Activated CD4-positive, alpha-beta T cell treated with anti-CD3 and anti-CD28 coated beads, Interleukin-2, amount 50 U/mL, for 4 hours (primary cell): ENCODE data around the gene PNMA1.

Experiments
- DNase-seq, 2 experiments: peaks; one replicate each; pipeline ENCODE4 v3.0.0-alpha.2; 2020

Gene PNMA1

GRCh38 chr14:73732006-73732405, 17.8 kb upstream of the PNMA1 start:
- no peak for DNase-seq

DNA sequence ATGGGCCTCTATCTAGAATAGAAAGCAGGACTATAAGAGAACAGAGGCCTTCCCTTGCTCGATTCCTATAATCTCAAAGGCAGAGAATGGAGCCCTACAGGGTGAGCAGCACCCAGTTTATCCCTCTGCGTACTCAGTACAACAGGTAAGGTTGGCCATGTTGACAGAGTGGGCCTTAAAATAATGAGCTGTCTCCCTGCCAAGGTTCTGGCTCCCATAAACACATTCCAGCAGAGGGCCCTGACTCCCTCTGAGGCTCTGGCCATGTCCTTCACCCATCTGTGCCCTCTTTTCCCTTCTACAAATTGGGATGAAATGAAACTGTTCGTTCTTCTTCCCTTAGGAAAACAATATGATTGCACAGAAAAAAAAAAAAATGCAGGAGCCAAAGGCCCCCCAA, 16.9 kb upstream of the PNMA1 start:
- DNase-seq = no peak

DNA sequence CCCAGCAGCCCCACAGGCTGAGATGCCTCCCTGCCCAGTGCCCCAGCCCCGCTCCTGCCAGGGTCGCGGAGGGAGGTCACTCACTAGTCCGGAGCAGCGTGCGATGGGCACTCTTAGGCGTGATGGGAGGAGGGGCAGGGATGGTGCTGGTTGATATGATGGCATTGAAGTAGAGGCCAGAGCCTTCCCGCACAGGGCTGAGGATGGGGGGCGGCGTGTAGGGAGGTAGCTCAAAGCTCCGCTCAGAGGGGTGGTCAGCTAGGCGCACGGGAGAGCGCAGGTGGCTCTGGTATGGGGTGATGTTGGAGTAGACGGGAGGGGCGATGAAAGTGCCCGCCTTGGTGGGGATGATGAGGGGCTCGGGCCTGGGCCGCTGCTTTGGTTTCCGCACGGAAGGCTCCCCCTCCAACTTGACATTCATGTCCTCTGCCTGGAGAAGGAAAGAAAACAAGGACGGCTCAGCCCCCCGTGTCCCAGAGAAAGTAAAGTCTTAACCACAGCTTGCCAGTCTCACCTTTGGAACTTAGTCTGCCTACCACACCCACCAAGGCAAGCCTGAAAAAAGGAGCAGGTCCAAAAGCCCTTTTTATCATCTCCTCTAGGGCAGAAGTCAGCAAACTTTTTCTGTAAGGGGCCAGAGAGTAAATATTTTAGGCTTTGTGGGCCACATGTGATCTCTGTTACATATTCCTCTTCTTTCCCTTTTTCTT, 15.5 kb upstream of the PNMA1 start:
- DNase-seq = no peak

GRCh38 chr14:73728717-73729330, 14.6 kb upstream of the PNMA1 start:
- peak; percentile 85 to 91 for DNase-seq

DNA sequence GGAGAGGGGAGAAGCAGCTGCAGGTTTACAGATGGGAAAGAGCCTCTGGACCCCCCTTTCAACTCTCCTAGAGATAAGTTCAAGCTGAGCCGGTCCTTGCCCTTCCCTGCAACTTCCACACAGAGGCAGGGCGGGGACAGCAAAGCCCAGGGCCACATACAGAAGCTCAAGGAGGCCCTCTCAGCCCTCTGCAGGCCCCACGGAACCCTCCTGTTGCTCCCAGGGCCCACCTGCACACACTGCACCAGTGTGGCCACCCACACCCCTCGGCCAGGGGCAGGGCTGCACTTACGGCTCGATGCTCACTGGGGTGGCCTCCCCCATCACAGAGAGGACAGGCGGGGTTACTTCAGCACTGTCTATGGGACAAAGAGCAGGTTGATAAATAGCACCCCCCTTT, 13.0 kb upstream of the PNMA1 start:
- no peak for DNase-seq

DNA sequence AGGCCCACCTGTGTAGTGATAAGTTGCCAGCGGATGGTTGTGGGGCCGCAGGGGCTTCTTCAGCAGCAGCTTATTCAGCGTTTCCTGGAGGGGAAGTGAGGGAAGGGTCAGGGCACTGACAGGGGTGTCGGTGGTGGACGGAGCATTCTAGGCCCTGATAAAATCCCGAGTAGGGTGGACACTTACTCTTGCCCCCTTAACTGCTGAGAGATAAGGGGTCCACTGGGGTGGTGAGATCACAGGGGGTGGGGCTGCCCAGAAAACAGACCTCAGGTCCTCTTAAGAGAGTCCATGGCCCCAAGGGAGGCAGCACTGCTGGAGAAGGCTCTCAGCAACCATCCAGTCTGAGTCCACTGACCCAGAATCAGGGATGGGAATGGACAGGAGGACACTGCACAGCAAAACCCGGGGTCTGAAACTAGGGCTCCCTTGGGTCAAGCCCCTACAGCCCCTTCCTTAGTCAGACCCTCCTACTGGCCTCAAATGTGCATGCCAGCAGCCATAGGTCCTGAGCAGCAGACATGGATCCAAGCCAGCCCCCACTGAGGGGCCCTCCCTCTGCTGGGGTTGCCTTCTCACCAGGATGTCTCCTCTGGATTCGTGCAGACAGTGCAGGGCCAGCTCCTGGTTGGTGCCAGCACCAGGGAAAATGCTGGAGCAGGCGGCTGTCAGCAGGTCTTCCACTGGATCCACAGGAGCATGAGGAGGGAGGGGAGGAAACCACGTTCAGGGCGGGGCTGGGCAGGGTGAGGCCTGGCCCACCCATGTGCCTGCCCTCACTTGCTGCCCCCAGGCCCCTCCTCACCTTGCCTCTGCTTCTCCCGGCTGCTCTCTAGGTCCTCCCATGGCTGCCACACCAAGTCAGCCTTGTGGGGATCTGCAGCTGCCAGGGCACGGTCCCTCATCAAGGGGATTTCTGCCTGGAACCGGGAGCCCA, 12.1 kb upstream of the PNMA1 start:
- no peak for DNase-seq

- no peak for DNase-seq
These were observed 11.2 kb upstream of the PNMA1 start for GRCh38 chr14:73725116-73726024.

- DNase-seq = no peak
These were observed 10.5 kb upstream of the PNMA1 start for GRCh38 chr14:73724696-73725095.

DNA sequence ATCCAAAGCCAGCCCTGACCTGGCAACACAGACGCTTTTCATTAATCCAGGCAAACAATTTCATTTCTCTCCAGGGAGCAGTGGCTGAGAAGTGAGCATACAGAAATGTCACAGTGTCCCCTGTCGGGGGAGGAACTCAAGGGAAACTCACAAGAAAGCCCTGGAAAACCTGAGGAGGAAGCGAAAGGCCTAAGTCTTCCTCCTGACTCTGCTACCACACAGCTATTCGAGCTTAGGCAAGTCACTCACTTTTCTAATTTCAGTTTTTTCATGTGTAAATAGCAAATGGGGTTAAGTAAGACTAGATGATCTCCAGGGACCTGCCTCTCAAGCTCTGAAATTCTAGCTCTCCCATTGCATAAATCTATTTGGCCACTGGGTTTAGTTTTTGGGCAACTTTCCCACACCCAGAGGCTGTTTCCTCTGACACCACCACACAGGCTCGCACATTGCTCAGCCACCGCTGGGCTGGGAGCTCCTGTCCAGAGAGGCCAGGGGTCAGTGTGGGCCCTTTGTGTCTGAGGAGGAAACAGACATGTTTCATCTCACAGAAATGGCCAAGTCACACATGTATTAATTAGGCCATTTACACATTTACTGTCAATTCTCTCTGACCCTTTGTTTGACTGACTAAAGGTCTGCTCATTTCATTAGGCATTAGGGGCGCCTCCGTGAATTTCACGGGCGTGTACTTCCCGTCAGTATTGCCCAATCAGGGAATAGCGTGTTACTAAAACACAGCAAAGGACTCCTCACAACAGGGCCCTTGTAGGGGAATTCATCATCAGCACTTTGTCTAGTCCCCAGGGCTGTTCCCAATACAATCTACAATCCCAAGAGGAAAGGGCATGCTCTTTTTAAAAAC, 9.8 kb upstream of the PNMA1 start:
- DNase-seq = no peak

GRCh38 chr14:73723406-73723796, 9.2 kb upstream of the PNMA1 start:
- DNase-seq = no peak

- no peak for DNase-seq
These were observed 8.4 kb upstream of the PNMA1 start for GRCh38 chr14:73722581-73722980.

DNA sequence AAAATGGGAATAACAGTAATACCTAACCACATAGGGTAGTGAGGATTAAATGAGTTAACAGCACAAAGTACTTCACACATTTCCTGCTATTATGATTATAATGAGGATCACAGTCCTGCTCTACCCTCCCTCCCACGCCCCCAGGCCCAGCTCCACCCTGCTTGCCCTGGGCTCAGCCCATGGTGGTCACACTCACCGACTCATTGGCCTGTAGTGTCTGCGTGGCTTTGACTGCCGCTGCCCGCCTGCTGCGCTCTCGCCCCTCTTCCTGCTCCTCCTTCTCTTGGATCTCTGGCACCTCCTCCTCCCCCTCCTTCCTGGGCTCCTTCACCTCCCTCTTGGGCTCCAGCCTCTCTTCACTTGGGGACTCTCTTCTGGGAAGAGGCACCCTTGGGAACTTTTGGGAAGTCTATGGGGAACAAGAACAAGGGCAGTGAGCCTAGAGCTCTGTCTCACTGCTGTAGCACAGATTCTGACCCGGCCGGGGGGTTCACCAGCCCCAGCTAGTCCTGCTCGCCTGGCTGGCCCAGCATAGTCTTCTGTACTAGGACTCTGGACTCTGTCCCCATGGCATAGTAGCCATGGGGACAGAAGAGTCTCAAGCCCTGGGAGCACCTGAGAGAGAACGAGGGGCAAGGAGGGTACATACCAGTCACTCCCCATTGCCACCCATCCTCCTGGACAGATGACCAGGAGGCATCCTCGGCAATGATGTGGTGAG, 7.1 kb upstream of the PNMA1 start:
- DNase-seq = no peak

GRCh38 chr14:73720636-73721035, 6.5 kb upstream of the PNMA1 start:
- no peak for DNase-seq

GRCh38 chr14:73719791-73720190, 5.6 kb upstream of the PNMA1 start:
- DNase-seq = no peak

- no peak for DNase-seq
These were observed 5.2 kb upstream of the PNMA1 start for GRCh38 chr14:73719361-73719760.

GRCh38 chr14:73718418-73719251, 4.5 kb upstream of the PNMA1 start:
- no peak for DNase-seq

GRCh38 chr14:73717711-73718417, 3.7 kb upstream of the PNMA1 start:
- no peak for DNase-seq

GRCh38 chr14:73717266-73717665, 3.1 kb upstream of the PNMA1 start:
- DNase-seq = no peak

- no peak for DNase-seq
These were observed 1.5 kb upstream of the PNMA1 start for GRCh38 chr14:73715707-73716106.
